Left ventricle myocardium inferior (tissue), 1 donor: ENCODE results near the gene SAG. TPM values are rescaled to one million over a fixed set of nuclear protein-coding genes. Genes with fewer than 3 reads are reported as not detected.

Experiments used
- DNase-seq: peaks from one replicate; pipeline ENCODE4 v3.0.0-alpha.2; 2020
- H3K27ac ChIP-seq: fragments of 200-600 bp; replicated peaks from 2 replicates; pipeline ENCODE4 v1.8.0; 2021
- H3K27me3 ChIP-seq: fragments of 200-600 bp; 2 replicates; pipeline ENCODE4 v1.8.0; 2021; ENCODE audit warnings: low read depth
- H3K36me3 ChIP-seq: fragments of 200-600 bp; 2 replicates; pipeline ENCODE4 v1.8.0; 2021
- H3K4me1 ChIP-seq: fragments of 200-600 bp; 2 replicates; pipeline ENCODE4 v1.8.0; 2021
- H3K4me3 ChIP-seq: fragments of 200-600 bp; 2 replicates; pipeline ENCODE4 v1.8.0; 2021; ENCODE audit warnings: mild to moderate bottlenecking, moderate library complexity
- H3K9me3 ChIP-seq: fragments of 200-600 bp; replicated peaks from 2 replicates; pipeline ENCODE4 v1.8.0; 2021
- intact Hi-C: fragments of 100-400 bp; cut with micrococcal nuclease; formaldehyde crosslinking; loops from one replicate; pipeline ENCODE4 v1.11.0; 2022
- total RNA-seq: library from RNA; stranded (reverse); fragmentation: NEBNext Ultra II Directional; extraction: Animal tissue kit (Norgen Biotek cat#: 25700); gene quantifications from one replicate; pipeline ENCODE4 v1.2.1, GENCODE V29; 2021
- TF ChIP-seq, protein P1 (sequence below): fragments of 200-600 bp; IDR thresholded peaks from 2 replicates; pipeline ENCODE4 v1.8.0; 2021; ENCODE audit warnings: antibody characterized with exemption, mild to moderate bottlenecking, borderline replicate concordance
- donor health status: DM: no; HTN: yes; CAD: no; lungs with severe emphysema.

Gene SAG
- total RNA-seq, 1 donor from 2014 or later = not detected

DNA sequence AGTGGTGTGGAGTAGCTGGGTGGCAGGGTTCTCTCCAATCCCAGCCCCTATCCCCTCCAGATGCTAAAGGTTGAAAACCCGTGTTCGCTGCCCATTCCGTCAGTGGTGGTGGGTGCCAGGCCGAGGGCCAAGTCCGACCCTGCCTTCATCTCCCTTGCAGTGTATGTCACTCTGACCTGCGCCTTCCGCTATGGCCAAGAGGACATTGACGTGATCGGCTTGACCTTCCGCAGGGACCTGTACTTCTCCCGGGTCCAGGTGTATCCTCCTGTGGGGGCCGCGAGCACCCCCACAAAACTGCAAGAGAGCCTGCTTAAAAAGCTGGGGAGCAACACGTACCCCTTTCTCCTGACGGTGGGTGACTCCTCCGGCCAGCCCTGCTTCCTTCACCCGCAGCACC is 12.9 kb downstream of the SAG start:
- no peak overlapping the region for H3K4me3 ChIP-seq
- no peaks in the 10 kb centered on the region for H3K36me3 ChIP-seq
- H3K4me1 ChIP-seq = no peaks in the 10 kb centered on the region
- peaks cover 31% of the 10 kb centered on the region for H3K27me3 ChIP-seq
- intact Hi-C loops = no loop called here
- DNase-seq = no peak
- no peaks in the 10 kb centered on the region for H3K9me3 ChIP-seq
- H3K27ac ChIP-seq = no peak overlapping the region
- TF ChIP-seq, protein P1, sequence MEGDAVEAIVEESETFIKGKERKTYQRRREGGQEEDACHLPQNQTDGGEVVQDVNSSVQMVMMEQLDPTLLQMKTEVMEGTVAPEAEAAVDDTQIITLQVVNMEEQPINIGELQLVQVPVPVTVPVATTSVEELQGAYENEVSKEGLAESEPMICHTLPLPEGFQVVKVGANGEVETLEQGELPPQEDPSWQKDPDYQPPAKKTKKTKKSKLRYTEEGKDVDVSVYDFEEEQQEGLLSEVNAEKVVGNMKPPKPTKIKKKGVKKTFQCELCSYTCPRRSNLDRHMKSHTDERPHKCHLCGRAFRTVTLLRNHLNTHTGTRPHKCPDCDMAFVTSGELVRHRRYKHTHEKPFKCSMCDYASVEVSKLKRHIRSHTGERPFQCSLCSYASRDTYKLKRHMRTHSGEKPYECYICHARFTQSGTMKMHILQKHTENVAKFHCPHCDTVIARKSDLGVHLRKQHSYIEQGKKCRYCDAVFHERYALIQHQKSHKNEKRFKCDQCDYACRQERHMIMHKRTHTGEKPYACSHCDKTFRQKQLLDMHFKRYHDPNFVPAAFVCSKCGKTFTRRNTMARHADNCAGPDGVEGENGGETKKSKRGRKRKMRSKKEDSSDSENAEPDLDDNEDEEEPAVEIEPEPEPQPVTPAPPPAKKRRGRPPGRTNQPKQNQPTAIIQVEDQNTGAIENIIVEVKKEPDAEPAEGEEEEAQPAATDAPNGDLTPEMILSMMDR = no peak

DNA sequence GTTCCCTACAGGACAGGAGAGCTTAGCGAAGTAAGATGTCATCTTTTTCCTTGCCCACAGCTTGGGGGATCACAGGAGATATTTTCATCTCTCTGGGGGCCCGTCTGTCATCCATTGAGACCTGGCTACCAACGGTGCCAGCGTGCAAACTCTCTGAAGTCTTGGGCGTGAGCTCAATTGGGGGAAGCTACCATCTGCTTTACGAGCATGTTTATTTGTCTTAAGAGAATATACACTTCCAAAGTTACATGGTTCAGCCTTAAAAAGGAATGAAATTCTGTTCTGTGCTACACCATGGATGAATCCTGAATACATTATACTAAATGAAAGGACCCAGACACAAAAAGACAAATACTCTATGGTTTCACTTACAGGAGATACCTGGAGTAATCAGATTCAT is 13.6 kb downstream of the SAG start:
- Histone ChIP-seq H3K4me3 (no peak overlapping the region), H3K9me3 (no peaks in the 10 kb centered on the region), H3K27ac (no peak overlapping the region), H3K27me3 (peaks cover 31% of the 10 kb centered on the region), H3K36me3 (no peaks in the 10 kb centered on the region), H3K4me1 (no peaks in the 10 kb centered on the region)
- TF ChIP-seq, protein P1 = no peak
- intact Hi-C loops = no loop called here
- DNase-seq = no peak

DNA sequence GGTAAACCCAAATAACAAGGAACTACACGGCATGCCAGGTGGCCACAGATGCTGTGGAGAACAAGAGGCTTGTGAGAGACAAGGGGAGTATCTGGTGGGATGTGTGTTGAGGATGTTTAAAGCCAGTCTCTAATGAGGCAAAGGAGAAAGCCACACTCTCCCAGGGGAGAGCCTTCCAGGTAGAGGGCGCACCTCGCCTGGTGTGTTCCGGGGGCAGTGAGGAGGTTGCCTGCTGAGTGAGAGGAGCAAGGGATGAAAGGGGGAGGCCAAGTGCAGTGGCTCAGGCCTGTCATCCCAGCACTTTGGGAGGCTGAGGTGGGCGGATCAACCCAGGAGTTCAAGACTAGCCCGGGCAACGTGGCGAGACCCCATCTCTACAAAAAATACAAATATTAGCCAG is 16.2 kb downstream of the SAG start:
- Histone ChIP-seq H3K4me1 (no peaks in the 10 kb centered on the region), H3K36me3 (no peaks in the 10 kb centered on the region), H3K4me3 (no peak overlapping the region), H3K27me3 (peaks cover 28% of the 10 kb centered on the region), H3K27ac (no peak overlapping the region), H3K9me3 (no peaks in the 10 kb centered on the region)
- DNase-seq = no peak
- TF ChIP-seq, protein P1 = no peak
- intact Hi-C loops = no loop called here

DNA sequence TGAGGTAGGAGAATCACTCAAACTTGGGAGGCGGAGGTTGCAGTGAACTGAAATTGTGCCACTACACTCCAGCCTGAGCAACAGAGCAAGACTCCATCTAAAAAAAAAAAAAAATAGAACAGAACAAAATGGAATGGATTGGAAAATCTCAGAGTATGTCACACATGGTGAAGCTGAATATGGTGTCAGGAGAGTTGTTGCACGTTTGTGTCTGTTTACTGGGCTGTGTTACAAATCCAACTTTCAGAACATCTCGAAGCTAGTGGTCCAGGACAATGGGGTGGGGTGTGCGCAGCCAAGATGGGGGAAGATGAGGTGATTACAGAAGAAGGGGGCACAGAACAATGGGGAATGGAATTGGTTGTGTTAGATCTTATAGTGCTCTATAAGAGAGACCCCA is 17.6 kb downstream of the SAG start:
- H3K27ac ChIP-seq = no peak overlapping the region
- DNase-seq = no peak
- intact Hi-C loops = no loop called here
- H3K36me3 ChIP-seq = no peaks in the 10 kb centered on the region
- H3K4me1 ChIP-seq = no peaks in the 10 kb centered on the region
- H3K9me3 ChIP-seq = no peaks in the 10 kb centered on the region
- TF ChIP-seq, protein P1 = no peak
- no peak overlapping the region for H3K4me3 ChIP-seq
- H3K27me3 ChIP-seq = peaks cover 14% of the 10 kb centered on the region

DNA sequence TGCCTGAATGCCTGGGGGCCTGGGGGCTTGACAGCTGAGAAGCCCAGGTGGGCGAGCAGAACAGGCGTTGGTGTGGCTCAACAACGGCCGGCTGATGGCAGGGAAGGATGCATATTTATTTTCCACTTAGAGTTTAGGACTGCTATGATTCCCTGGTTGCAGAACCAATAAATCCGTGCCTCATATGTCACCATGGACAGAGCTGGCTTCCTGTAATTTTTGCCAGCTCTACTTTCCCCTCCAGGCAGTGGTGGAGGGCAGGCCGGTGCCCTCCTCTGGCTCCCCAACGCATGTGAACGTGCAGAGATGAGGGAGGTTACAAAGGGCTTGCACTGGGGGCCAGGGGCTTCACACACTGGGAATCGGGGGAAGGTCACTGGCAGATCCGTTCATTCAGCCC is 18.2 kb downstream of the SAG start:
- TF ChIP-seq, protein P1 = no peak
- intact Hi-C loops = no loop called here

DNA sequence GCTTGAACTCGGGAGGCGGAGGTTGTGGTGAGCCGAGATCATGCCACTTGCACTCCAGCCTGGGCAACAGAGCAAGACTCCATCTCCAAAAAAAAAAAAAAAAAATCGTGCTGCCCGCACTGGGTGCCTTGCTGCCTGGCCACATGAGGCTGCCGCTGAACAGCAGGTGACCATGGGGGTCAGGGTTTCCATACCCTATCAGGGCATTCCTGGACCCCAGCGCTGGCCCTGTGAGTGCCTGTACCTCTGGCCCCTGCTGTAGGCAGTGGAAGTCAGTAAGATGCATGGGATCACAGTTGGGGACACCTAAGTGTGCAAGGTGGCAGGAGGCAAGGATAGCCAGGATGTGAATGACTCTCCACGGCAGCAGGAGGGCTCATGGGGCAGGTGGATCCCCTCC is 18.9 kb downstream of the SAG start:
- Histone ChIP-seq H3K27me3 (peaks cover 8% of the 10 kb centered on the region), H3K4me1 (no peaks in the 10 kb centered on the region), H3K4me3 (no peak overlapping the region), H3K27ac (no peak overlapping the region), H3K36me3 (no peaks in the 10 kb centered on the region), H3K9me3 (no peaks in the 10 kb centered on the region)
- TF ChIP-seq, protein P1 = no peak
- no peak for DNase-seq
- intact Hi-C loops = no loop called here

More for the DNA sequence above, 18.2 kb downstream of the SAG start:
- no peak overlapping the region for H3K27ac ChIP-seq
- peaks cover 8% of the 10 kb centered on the region for H3K27me3 ChIP-seq
- H3K9me3 ChIP-seq = no peaks in the 10 kb centered on the region
- H3K4me3 ChIP-seq = no peak overlapping the region
- no peaks in the 10 kb centered on the region for H3K36me3 ChIP-seq
- DNase-seq = no peak
- H3K4me1 ChIP-seq = no peaks in the 10 kb centered on the region
